ENCODE results near the gene CYP39A1.

- no peak for TF ChIP-seq CTCF (IDR thresholded peaks at IDR 0.05)
- no peak for TF ChIP-seq POLR2AphosphoS2 (conservative IDR thresholded peaks at IDR 0.05; ENCODE audit: low read length)
- TF ChIP-seq PBX3 (IDR thresholded peaks at IDR 0.05) = no peak
- TF ChIP-seq ESRRA (IDR thresholded peaks at IDR 0.05; ENCODE audit: borderline replicate concordance, low read length) = no peak
- no peak for TF ChIP-seq POLR2A (IDR thresholded peaks at IDR 0.05; ENCODE audit: low read length)
- no peak for TF ChIP-seq CHD4 (IDR thresholded peaks at IDR 0.05; ENCODE audit: borderline replicate concordance)
- TF ChIP-seq REST (IDR thresholded peaks at IDR 0.05) = no peak
- TF ChIP-seq TP53 (CRISPR knock-in tag; IDR thresholded peaks at IDR 0.05) = no peak
- no peak for TF ChIP-seq KDM1A (IDR thresholded peaks at IDR 0.05; ENCODE audit: low read depth)
- TF ChIP-seq MAX (IDR thresholded peaks at IDR 0.05) = no peak
Measured at GRCh38 chr6:46549155-46549554, 103.5 kb downstream of the CYP39A1 start.

All from A549 (cell line).